LNCaP clone FGC (cell line): Measurements from ENCODE around the gene LRRC1.

Experiments
- DNase-seq: peaks from one replicate; pipeline ENCODE4 v3.0.0-alpha.2; 2011; ENCODE audit warnings: low read depth
- H3K4me3 ChIP-seq: 2 replicates; pipeline ENCODE4 v1.5.1; 2011; ENCODE audit warnings: mild to moderate bottlenecking, low read depth, low read length, control low read depth
- CTCF ChIP-seq: IDR thresholded peaks from 2 replicates; pipeline ENCODE4 v1.5.1; 2012; ENCODE audit warnings: mild to moderate bottlenecking; ENCODE audit not compliant: control insufficient read depth, insufficient read depth; ENCODE audit errors: extremely low read depth

LRRC1 gene

DNA sequence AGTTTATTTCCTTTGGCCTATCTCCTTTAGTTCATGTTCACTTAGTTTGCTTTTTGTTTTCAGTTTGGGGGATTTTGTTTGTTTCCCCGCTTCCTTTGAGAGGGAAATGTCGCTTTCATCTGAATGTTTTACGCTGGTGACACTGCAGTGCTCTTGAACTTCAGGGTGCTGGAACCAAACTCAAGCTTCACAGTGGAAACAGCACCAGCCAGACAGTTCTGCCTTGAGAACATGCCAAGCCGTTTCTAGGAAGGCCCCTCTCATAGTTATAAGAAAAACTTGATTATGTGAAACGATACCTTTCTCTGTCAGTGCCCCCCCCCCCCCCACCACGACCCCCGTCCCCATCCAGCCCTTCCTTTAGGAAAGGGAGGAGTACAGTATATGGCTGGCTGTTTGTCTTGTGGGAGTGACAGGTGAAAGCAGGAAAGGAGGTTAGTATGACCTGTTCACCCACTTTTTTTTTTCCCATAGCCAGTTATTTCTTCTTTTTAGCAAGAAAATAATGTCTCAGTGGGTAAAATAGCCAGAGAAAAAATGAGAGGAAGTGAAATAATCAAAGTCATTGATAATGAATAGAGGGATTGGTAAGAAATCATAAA lies 130.1 kb downstream of the LRRC1 start:
- no peak for DNase-seq
- TF ChIP-seq CTCF, result no peak
- H3K4me3 ChIP-seq, result no peak overlapping the region

GRCh38 chr6:53925891-53926290 lies 131.1 kb downstream of the LRRC1 start:
- no peak for DNase-seq
- no peak for TF ChIP-seq CTCF

GRCh38 chr6:53926505-53926904 lies 131.7 kb downstream of the LRRC1 start:
- no peak overlapping the region for H3K4me3 ChIP-seq
- no peak for TF ChIP-seq CTCF
- DNase-seq, result no peak

More at GRCh38 chr6:53925891-53926290, 131.1 kb downstream of the LRRC1 start:
- no peak overlapping the region for H3K4me3 ChIP-seq

DNA sequence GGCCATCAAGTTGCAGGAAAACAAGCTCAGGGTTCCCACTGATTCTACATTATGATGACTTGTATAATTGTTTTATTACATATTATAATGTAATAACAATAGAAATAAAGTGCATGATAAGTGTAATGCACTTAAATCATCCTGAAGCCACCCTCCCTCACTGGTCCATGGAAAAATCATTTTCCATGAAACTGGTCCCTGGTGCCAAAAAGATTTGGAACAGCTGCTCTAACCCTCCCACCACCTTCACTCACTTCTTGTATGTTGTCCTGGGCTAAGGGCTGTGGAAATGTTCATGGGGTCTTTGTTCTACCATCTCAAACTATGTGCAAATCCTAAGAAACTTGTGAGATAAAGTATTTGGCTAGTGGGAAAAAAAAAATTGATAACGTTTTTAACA lies 133.8 kb downstream of the LRRC1 start:
- DNase-seq, result no peak
- no peak for TF ChIP-seq CTCF
- H3K4me3 ChIP-seq, result no peak overlapping the region

- no peak for DNase-seq
- TF ChIP-seq CTCF, result no peak
- no peak overlapping the region for H3K4me3 ChIP-seq
Measured at GRCh38 chr6:53929041-53929820, 134.4 kb downstream of the LRRC1 start.

DNA sequence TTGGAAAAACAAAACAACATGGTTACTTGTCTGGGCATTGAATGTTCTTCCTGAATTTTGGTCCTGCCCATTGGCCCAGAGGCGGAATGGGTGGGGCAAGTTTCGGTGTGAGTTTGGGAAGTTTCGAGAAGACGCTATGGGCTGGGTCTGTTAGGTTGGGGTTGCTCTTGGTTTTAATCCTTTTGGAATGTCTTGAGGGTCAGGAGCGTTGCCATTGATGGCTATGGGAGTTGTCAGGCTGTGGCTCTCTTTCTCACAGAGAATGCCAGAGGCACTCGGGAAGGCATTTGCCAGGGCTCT lies 135.0 kb downstream of the LRRC1 start:
- H3K4me3 ChIP-seq, result no peak overlapping the region
- no peak for DNase-seq
- TF ChIP-seq CTCF, result no peak

GRCh38 chr6:53930330-53930729 lies 135.5 kb downstream of the LRRC1 start:
- no peak overlapping the region for H3K4me3 ChIP-seq
- DNase-seq, result no peak
- TF ChIP-seq CTCF, result no peak
